DLD1 (cell line): ENCODE measurements around the gene KHDC1L.
"Not testable (repeated sequence)": the region's sequence is repeated elsewhere in the genome, so short reads cannot be mapped to it uniquely, and the experiment has no call there.

Experiments
- in situ Hi-C: cut with HindIII; loops from 2 replicates; pipeline ENCODE4 v1.10.0; 2017; ENCODE audit warnings: low sequenced_read_pairs

Gene KHDC1L

DNA sequence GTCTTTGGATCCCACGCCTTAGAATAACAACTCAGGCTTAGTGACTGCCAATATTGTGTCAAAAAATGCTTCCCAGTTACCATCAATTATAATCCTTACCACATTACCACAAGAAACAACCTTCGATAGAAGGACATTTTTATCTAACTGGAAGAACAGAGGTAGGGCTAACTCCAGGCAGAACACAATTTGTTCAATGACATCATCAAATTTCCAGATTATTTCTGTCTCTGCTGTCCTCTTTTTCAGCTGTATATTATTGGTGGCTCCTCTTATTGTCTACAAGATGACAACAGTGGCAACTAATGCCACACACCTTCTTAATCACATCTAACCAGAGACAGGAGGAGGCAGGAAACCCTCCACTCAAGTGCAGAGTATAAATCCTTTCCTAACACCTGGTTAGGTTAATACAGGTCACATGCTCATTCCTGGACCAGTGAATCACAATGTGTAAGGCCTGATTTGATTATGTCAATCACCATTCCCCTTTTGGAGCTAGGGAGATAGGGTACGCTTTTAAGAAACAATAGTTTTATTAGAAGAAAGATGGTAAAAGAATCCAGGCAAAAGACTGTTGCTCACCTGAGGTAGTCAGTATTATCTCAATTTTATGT is 18.0 kb downstream of the KHDC1L start:
- in situ Hi-C loops, result no loop called here

GRCh38 chr6:73204252-73204651 is 21.0 kb downstream of the KHDC1L start:
- in situ Hi-C loops, result no loop called here

GRCh38 chr6:73203098-73203497 is 22.2 kb downstream of the KHDC1L start:
- in situ Hi-C loops, result no loop called here

DNA sequence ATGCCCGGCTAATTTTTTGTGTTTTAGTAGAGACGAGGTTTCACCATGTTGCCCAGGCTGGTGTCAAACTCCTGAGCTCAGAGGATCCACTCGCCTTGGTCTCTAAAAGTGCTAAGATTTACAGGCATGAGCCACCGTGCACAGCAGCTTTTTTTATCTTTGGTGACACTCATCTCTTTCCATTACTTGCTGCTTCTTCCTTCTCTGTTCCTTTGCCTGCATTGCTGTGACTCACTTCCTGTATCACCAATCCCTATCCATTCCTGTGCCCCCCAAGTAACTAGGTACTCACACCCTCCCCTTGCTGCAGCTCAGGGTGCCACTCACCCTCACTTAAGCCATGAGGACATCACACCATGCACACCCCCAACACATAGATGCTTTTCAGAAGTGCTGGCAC is 24.6 kb downstream of the KHDC1L start:
- in situ Hi-C loops, result no loop called here

DNA sequence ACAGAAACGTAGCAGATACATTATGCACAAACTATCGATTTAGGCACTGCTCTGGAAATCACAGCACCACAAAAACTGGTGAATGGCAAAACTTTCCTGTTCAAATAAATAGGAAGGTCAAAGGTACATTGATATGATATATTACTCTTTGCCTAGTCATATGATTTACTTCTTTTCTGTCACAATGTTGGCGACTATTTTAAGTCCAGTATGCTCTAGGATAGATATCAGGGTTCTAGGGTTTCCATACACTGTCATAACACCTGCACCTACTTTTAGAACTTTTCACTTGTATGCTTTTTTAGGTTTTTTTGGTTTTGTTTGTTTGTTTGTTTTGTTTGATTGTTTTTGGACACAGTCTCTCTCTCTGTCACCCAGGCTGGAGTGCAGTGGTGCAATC is 25.0 kb downstream of the KHDC1L start:
- in situ Hi-C loops, result no loop called here

GRCh38 chr6:73194744-73195143 is 30.6 kb downstream of the KHDC1L start:
- in situ Hi-C loops, result no loop called here

GRCh38 chr6:73193302-73193701 is 32.0 kb downstream of the KHDC1L start:
- in situ Hi-C loops, result not testable (repeated sequence)

GRCh38 chr6:73182021-73182607 is 43.2 kb downstream of the KHDC1L start:
- in situ Hi-C loops, result no loop called here

- in situ Hi-C loops, result no loop called here
These were observed 44.3 kb downstream of the KHDC1L start for GRCh38 chr6:73180763-73181619.

- in situ Hi-C loops, result no loop called here
These were observed 45.1 kb downstream of the KHDC1L start for GRCh38 chr6:73180076-73180738.

GRCh38 chr6:73177221-73177944 is 47.9 kb downstream of the KHDC1L start:
- in situ Hi-C loops, result no loop called here

DNA sequence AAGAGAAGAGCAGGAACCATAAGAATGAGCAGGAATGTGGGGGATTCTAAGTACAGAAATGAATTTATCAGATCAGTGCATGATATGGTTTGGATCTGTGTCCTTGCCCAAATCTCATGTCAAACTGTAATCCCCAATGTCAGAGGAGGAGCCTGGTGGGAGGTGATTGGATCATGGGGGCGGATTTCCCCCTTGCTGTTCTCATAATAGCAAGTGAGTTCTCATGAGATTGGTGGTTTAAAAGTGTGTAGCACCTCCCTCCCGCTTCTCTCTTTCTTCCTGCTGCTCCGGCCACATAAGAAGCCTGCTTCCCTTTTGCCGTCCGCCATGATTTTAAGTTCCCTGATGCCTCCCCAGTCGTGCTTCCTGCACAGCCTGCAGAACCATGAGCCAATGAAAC is 49.2 kb downstream of the KHDC1L start:
- in situ Hi-C loops, result no loop called here

DNA sequence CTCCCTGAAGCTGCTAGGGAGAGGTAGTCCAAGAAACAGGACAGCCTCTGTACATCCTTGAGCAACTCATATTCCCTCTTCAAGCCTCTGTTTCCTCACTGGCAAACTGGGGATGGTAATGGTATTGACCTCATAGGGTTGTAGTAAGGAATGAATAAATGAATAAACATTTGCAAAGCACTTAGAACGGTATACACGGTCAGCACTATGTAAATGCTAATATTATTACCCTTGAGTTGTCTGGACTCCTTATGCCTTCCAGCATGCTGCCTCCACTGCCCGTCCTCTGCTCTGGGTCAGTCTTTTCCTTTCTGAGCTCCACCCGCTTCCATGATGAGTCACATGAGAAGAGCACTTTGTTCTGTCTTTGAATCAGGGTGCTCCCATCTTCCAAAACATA is 50.6 kb downstream of the KHDC1L start:
- in situ Hi-C loops, result no loop called here
